ENCODE results near the gene SLITRK2.

SLITRK2 gene

GRCh38 chrX:145856181-145856580 lies 38.6 kb downstream of the SLITRK2 start:
- no peak overlapping the region for H3K27ac ChIP-seq
- intact Hi-C loops (cut with DNase I; ENCODE audit: low total_unique reads): no loop called here
- H3K4me3 ChIP-seq: no peak overlapping the region
- H3K36me3 ChIP-seq: no peaks in the 10 kb centered on the region
- no peak for TF ChIP-seq CTCF (IDR thresholded peaks at IDR 0.05)
- H3K9me3 ChIP-seq: no peaks in the 10 kb centered on the region
- no peak for DNase-seq
- no peaks in the 10 kb centered on the region for H3K27me3 ChIP-seq
- no peaks in the 10 kb centered on the region for H3K4me1 ChIP-seq

- no peaks in the 10 kb centered on the region for H3K4me1 ChIP-seq
- intact Hi-C loops (cut with DNase I; ENCODE audit: low total_unique reads): no loop called here
- H3K9me3 ChIP-seq: no peaks in the 10 kb centered on the region
- no peak overlapping the region for H3K27ac ChIP-seq
- no peak for DNase-seq
- H3K36me3 ChIP-seq: no peaks in the 10 kb centered on the region
- no peak for TF ChIP-seq CTCF (IDR thresholded peaks at IDR 0.05)
- no peaks in the 10 kb centered on the region for H3K27me3 ChIP-seq
- no peak overlapping the region for H3K4me3 ChIP-seq
Measured at GRCh38 chrX:145861818-145862217, 44.2 kb downstream of the SLITRK2 start.

DNA sequence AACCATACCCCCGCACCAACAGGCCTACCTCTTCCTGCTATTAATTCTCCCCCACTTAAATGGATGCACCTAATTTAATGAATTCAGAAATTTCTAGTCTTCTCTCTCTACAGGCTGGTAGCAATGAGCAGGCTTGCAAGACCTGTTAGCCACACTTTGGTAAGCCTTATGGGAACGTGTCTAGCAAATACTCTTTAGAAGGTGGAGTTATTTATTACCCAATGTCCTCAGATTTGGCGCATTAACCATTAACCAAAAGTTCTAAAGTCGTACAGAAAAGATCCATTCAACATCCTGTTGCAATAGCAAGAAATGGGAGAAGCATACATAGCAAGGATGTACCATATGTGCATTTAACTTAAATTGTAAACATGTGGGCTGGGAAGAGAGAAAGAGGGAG lies 47.5 kb downstream of the SLITRK2 start:
- Histone ChIP-seq H3K36me3 (no peaks in the 10 kb centered on the region), H3K4me3 (no peak overlapping the region), H3K27ac (no peak overlapping the region), H3K27me3 (no peaks in the 10 kb centered on the region), H3K9me3 (no peaks in the 10 kb centered on the region), H3K4me1 (no peaks in the 10 kb centered on the region)
- intact Hi-C loops (cut with DNase I; ENCODE audit: low total_unique reads): no loop called here
- DNase-seq: no peak
- no peak for TF ChIP-seq CTCF (IDR thresholded peaks at IDR 0.05)
